GM19395 (cell line): Measurements from ENCODE around the gene IKBIP.
"Not testable (repeated sequence)": the region's sequence is repeated elsewhere in the genome, so short reads cannot be mapped to it uniquely, and the experiment has no call there.

Experiments
- ATAC-seq: cut with Tn5 transposase; IDR thresholded peaks from one replicate; pipeline ENCODE4 v1.9.1; 2021; ENCODE audit warnings: mild to moderate bottlenecking, moderate library complexity; ENCODE audit not compliant: unreplicated experiment

IKBIP gene

GRCh38 chr12:98578821-98579220 lies 65.8 kb downstream of the IKBIP start:
- ATAC-seq, result no peak

GRCh38 chr12:98578392-98578791 lies 66.2 kb downstream of the IKBIP start:
- ATAC-seq, result no peak

GRCh38 chr12:98576795-98577194 lies 67.8 kb downstream of the IKBIP start:
- not testable (repeated sequence) for ATAC-seq

GRCh38 chr12:98575013-98575412 lies 69.6 kb downstream of the IKBIP start:
- ATAC-seq, result no peak
